GM18508 (cell line): ENCODE results near the gene GJC1.
"Not testable (repeated sequence)": the region's sequence is repeated elsewhere in the genome, so short reads cannot be mapped to it uniquely, and the experiment has no call there.

Experiments used
- ATAC-seq: cut with Tn5 transposase; IDR thresholded peaks from one replicate; pipeline ENCODE4 v1.9.1; 2021; ENCODE audit warnings: moderate number of reproducible peaks; ENCODE audit not compliant: insufficient read depth, unreplicated experiment

GJC1 gene

GRCh38 chr17:44763170-44763569 lies 66.9 kb downstream of the GJC1 start:
- no peak for ATAC-seq

- no peak for ATAC-seq
Measured at GRCh38 chr17:44761932-44762810, 67.9 kb downstream of the GJC1 start.

- ATAC-seq, result no peak
Measured at GRCh38 chr17:44760474-44761308, 69.4 kb downstream of the GJC1 start.

GRCh38 chr17:44759916-44760243 lies 70.2 kb downstream of the GJC1 start:
- no peak for ATAC-seq

GRCh38 chr17:44759086-44759915 lies 70.8 kb downstream of the GJC1 start:
- no peak for ATAC-seq

GRCh38 chr17:44758414-44759085 lies 71.5 kb downstream of the GJC1 start, which contains the start of gene ADAM11:
TSS of gene ADAM11 (plus strand) at chr17:44758988. CDS start at chr17:44759200, 212 bp downstream.
- ATAC-seq, result no peak

- no peak for ATAC-seq
Measured at GRCh38 chr17:44757918-44758413, 72.1 kb downstream of the GJC1 start.

GRCh38 chr17:44757045-44757917 lies 72.8 kb downstream of the GJC1 start:
- no peak for ATAC-seq

- ATAC-seq, result not testable (repeated sequence)
Measured at GRCh38 chr17:44755180-44755579, 74.9 kb downstream of the GJC1 start.

GRCh38 chr17:44754276-44754675 lies 75.8 kb downstream of the GJC1 start:
- no peak for ATAC-seq

GRCh38 chr17:44752953-44753861 lies 76.9 kb downstream of the GJC1 start:
- ATAC-seq, result no peak

- ATAC-seq, result no peak
Measured at GRCh38 chr17:44751806-44752205, 78.3 kb downstream of the GJC1 start.

GRCh38 chr17:44751331-44751730 lies 78.8 kb downstream of the GJC1 start:
- no peak for ATAC-seq

- no peak for ATAC-seq
Measured at GRCh38 chr17:44749980-44750318, 80.1 kb downstream of the GJC1 start.

GRCh38 chr17:44749076-44749979 lies 80.8 kb downstream of the GJC1 start:
- ATAC-seq, result no peak
